ENCODE measurements around the gene CRISPLD2. TPM values are rescaled to one million over a fixed set of nuclear protein-coding genes. Genes with fewer than 3 reads are reported as not detected.

The CRISPLD2 gene
- total RNA-seq, 1 donor: 40.2 TPM

GRCh38 chr16:84820305-84820684, 510 bp downstream of the CRISPLD2 start:
- Histone ChIP-seq H2AFZ (ENCODE audit: low read length) (peak overlapping the region; percentile 34), H3K4me3 (ENCODE audit: insufficient read depth, low read length) (peak overlapping the region; percentile 77), H4K20me1 (ENCODE audit: insufficient read depth, low read length) (no peaks in the 10 kb centered on the region), H3K4me2 (ENCODE audit: insufficient read depth, low read length) (peak overlapping the region; percentile 99), H3K27ac (ENCODE audit: low read depth, low read length) (peak overlapping the region; percentile 68), H3K36me3 (ENCODE audit: insufficient read depth, low read length) (no peaks in the 10 kb centered on the region), H3K27me3 (ENCODE audit: insufficient read depth, low read length) (no peaks in the 10 kb centered on the region), H3K4me1 (ENCODE audit: insufficient read depth, low read length) (peaks cover 26% of the 10 kb centered on the region), H3K79me2 (ENCODE audit: insufficient read depth, low read length) (no peaks in the 10 kb centered on the region), H3K9me3 (ENCODE audit: low read depth, low read length) (no peaks in the 10 kb centered on the region)
- TF ChIP-seq, protein P1, sequence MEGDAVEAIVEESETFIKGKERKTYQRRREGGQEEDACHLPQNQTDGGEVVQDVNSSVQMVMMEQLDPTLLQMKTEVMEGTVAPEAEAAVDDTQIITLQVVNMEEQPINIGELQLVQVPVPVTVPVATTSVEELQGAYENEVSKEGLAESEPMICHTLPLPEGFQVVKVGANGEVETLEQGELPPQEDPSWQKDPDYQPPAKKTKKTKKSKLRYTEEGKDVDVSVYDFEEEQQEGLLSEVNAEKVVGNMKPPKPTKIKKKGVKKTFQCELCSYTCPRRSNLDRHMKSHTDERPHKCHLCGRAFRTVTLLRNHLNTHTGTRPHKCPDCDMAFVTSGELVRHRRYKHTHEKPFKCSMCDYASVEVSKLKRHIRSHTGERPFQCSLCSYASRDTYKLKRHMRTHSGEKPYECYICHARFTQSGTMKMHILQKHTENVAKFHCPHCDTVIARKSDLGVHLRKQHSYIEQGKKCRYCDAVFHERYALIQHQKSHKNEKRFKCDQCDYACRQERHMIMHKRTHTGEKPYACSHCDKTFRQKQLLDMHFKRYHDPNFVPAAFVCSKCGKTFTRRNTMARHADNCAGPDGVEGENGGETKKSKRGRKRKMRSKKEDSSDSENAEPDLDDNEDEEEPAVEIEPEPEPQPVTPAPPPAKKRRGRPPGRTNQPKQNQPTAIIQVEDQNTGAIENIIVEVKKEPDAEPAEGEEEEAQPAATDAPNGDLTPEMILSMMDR (IDR thresholded peaks at IDR 0.05; ENCODE audit: extremely low read depth, low read depth, low read length): no peak
- peak; percentile 86 for DNase-seq (ENCODE audit: insufficient read length, low spot score, missing footprints)

DNA sequence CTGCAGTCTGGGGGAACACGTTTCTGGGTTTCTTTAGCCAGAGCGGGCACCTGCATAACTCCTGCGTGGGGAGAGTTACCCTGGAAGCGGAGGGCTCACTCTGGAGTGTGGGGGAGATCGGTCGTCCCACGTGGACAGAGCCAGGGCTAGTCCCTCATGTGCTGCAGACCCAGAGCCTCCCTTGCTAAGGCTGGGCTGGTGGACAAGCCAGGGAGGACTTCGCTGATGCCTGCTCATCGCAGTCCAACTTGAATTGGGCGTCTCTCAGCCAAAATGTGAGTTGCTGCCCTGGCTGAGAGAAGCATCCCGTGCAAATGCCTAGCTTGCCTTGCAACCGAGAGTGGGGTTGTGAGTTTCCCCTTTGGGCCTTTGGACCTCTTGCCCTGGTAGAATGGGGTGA, 986 bp downstream of the CRISPLD2 start:
- no peak overlapping the region for H2AFZ ChIP-seq (ENCODE audit: low read length)
- no peak for DNase-seq (ENCODE audit: insufficient read length, low spot score, missing footprints)
- peaks cover 26% of the 10 kb centered on the region for H3K4me1 ChIP-seq (ENCODE audit: insufficient read depth, low read length)
- TF ChIP-seq, protein P1 (IDR thresholded peaks at IDR 0.05; ENCODE audit: extremely low read depth, low read depth, low read length): no peak
- no peaks in the 10 kb centered on the region for H3K27me3 ChIP-seq (ENCODE audit: insufficient read depth, low read length)
- no peaks in the 10 kb centered on the region for H3K9me3 ChIP-seq (ENCODE audit: low read depth, low read length)
- no peaks in the 10 kb centered on the region for H3K79me2 ChIP-seq (ENCODE audit: insufficient read depth, low read length)
- H3K4me3 ChIP-seq (ENCODE audit: insufficient read depth, low read length): peak overlapping the region; percentile 77
- H3K36me3 ChIP-seq (ENCODE audit: insufficient read depth, low read length): no peaks in the 10 kb centered on the region
- H3K4me2 ChIP-seq (ENCODE audit: insufficient read depth, low read length): peak overlapping the region; percentile 99
- H3K27ac ChIP-seq (ENCODE audit: low read depth, low read length): no peak overlapping the region
- no peaks in the 10 kb centered on the region for H4K20me1 ChIP-seq (ENCODE audit: insufficient read depth, low read length)

- peaks cover 29% of the 10 kb centered on the region for H3K4me1 ChIP-seq (ENCODE audit: insufficient read depth, low read length)
- no peaks in the 10 kb centered on the region for H4K20me1 ChIP-seq (ENCODE audit: insufficient read depth, low read length)
- no peaks in the 10 kb centered on the region for H3K9me3 ChIP-seq (ENCODE audit: low read depth, low read length)
- no peaks in the 10 kb centered on the region for H3K79me2 ChIP-seq (ENCODE audit: insufficient read depth, low read length)
- TF ChIP-seq, protein P1 (IDR thresholded peaks at IDR 0.05; ENCODE audit: extremely low read depth, low read depth, low read length): no peak
- H3K4me2 ChIP-seq (ENCODE audit: insufficient read depth, low read length): peak overlapping the region; percentile 99
- H3K27me3 ChIP-seq (ENCODE audit: insufficient read depth, low read length): no peaks in the 10 kb centered on the region
- peak; percentile 53 for DNase-seq (ENCODE audit: insufficient read length, low spot score, missing footprints)
- H3K36me3 ChIP-seq (ENCODE audit: insufficient read depth, low read length): no peaks in the 10 kb centered on the region
- H3K27ac ChIP-seq (ENCODE audit: low read depth, low read length): peak overlapping the region; percentile 27
- no peak overlapping the region for H2AFZ ChIP-seq (ENCODE audit: low read length)
- H3K4me3 ChIP-seq (ENCODE audit: insufficient read depth, low read length): peak overlapping the region; percentile 77
These were observed 1.4 kb downstream of the CRISPLD2 start for GRCh38 chr16:84821179-84821578.

DNA sequence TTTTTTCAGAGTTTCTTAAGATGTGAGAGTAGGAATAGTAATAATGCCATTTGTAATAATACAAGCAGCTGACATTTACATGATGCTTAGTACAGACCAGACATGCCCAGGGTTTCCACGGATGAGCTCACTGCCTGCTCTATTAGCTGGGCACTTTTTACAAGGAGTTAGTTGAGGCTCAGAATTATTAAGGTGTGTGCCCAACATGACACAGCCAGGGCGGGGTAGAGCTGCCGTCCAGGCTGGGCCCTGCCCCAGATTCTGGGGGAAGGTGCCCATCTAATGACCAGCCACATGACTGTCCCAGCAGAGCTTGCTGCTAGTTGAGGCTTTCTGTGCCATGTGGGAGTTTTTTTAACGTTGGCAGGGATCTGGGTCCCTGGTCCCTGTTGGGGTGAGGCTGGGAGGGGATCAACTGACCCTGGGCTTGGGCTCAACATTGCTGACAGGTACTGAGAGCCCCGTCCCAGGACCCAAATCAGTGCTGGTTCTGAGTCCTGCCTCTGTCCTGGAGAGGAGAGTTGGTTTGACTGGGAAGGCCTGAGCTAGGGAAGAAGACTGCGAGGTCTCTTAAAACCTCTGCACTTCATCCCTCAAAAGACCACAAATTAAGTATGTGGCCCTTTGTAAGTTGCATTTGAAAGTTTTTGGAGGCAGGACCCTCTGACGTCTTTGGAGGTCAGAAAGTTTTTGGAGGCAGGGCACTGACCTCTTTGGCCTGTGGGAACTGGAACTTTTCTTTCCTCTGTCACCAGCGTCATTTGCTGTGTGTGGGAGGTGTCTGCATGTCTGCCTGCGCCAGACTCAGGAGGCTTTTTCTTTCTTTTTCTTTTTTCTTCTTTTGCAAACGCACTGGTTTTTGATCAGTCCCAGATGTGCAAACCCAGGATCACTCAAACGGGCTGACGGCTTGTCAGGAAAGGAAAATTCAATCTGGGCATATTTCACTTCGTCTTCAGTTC, 2.2 kb downstream of the CRISPLD2 start:
- H4K20me1 ChIP-seq (ENCODE audit: insufficient read depth, low read length): no peaks in the 10 kb centered on the region
- TF ChIP-seq, protein P1 (IDR thresholded peaks at IDR 0.05; ENCODE audit: extremely low read depth, low read depth, low read length): no peak
- no peak overlapping the region for H2AFZ ChIP-seq (ENCODE audit: low read length)
- H3K27me3 ChIP-seq (ENCODE audit: insufficient read depth, low read length): no peaks in the 10 kb centered on the region
- H3K36me3 ChIP-seq (ENCODE audit: insufficient read depth, low read length): no peaks in the 10 kb centered on the region
- H3K79me2 ChIP-seq (ENCODE audit: insufficient read depth, low read length): no peaks in the 10 kb centered on the region
- H3K4me3 ChIP-seq (ENCODE audit: insufficient read depth, low read length): peak overlapping the region; percentile 77
- H3K4me1 ChIP-seq (ENCODE audit: insufficient read depth, low read length): peaks cover 35% of the 10 kb centered on the region
- peak overlapping the region; percentile 27 for H3K27ac ChIP-seq (ENCODE audit: low read depth, low read length)
- H3K9me3 ChIP-seq (ENCODE audit: low read depth, low read length): no peaks in the 10 kb centered on the region
- peak; percentile 61 for DNase-seq (ENCODE audit: insufficient read length, low spot score, missing footprints)
- H3K4me2 ChIP-seq (ENCODE audit: insufficient read depth, low read length): peak overlapping the region; percentile 99
